Peyer's patch (tissue), 4 donors: ENCODE data around the gene DEGS1.

Experiments
- CTCF ChIP-seq, 6 experiments: fragments of 450-650 bp in 4 of 6; fragments of 200-600 bp in 2 of 6; sonication (generic) in 1 of 6; IDR thresholded peaks; one replicate each; pipeline ENCODE4 v1.5.1; 2017 to 2019; ENCODE audit warnings: antibody characterized with exemption in 6 of 6, mild to moderate bottlenecking in 3 of 6, moderate library complexity in 1 of 6
- POLR2A ChIP-seq, 2 donors: fragments of 450-650 bp; IDR thresholded peaks; one replicate each; pipeline ENCODE4 v1.5.1; 2017; ENCODE audit warnings: antibody characterized with exemption in 2 of 2, mild to moderate bottlenecking in 2 of 2, moderate library complexity in 2 of 2

GRCh38 chr1:224185208-224185607, 2.2 kb downstream of the DEGS1 start:
- TF ChIP-seq CTCF (IDR thresholded peaks at IDR 0.05): no peak
- TF ChIP-seq POLR2A (IDR thresholded peaks at IDR 0.05): no peak
